GM13977 (cell line): Measurements from ENCODE around the gene GNAT3.

Experiments used
- DNase-seq: peaks from one replicate; pipeline ENCODE4 v3.0.0; 2012; ENCODE audit warnings: low spot score
- CTCF ChIP-seq: IDR thresholded peaks from 2 replicates; pipeline ENCODE4 v1.5.1; 2012; ENCODE audit warnings: mild to moderate bottlenecking, control low read depth; ENCODE audit not compliant: insufficient read depth; ENCODE audit errors: extremely low read depth, missing control alignments
- in situ Hi-C: fragments of 300-500 bp; cut with MboI; formaldehyde crosslinking; loops from one replicate; pipeline ENCODE4 v1.12.0; 2022; ENCODE audit warnings: low sequenced_read_pairs, low pct_unique_long_range_greater_than_20kb, mixed read lengths, inconsistent platforms; ENCODE audit not compliant: unreplicated experiment

The GNAT3 gene

DNA sequence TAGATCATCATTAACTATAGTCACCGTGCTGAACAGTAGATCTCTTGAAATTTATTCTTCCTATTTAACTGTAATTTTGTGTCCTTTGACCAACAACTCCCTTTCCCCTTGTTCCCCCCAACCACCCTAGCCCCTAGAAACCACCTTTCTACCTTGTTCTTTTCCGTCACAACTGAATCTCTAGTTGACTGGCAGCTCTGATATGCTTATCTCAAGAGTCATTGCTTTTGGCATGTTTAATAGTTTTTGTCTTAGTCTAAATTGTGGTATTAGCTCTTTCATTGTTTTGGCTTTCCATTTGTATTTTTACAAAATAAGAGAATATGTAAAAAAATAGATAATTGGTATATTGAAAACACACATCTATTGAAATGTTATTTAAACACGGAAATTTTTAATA lies 1.8 kb downstream of the GNAT3 start:
- TF ChIP-seq CTCF = no peak
- no peak for DNase-seq
- in situ Hi-C loops = no loop called here

GRCh38 chr7:80508440-80508839 lies 3.4 kb downstream of the GNAT3 start:
- in situ Hi-C loops = no loop called here
- no peak for DNase-seq

GRCh38 chr7:80505900-80506500 lies 5.9 kb downstream of the GNAT3 start:
- in situ Hi-C loops = no loop called here
- TF ChIP-seq CTCF = no peak
- no peak for DNase-seq

More at GRCh38 chr7:80508440-80508839, 3.4 kb downstream of the GNAT3 start:
- no peak for TF ChIP-seq CTCF

GRCh38 chr7:80500325-80500724 lies 11.5 kb downstream of the GNAT3 start:
- DNase-seq = no peak
- in situ Hi-C loops = no loop called here
- no peak for TF ChIP-seq CTCF

GRCh38 chr7:80499350-80499953 lies 12.4 kb downstream of the GNAT3 start:
- no peak for DNase-seq
- in situ Hi-C loops = no loop called here
- TF ChIP-seq CTCF = no peak

DNA sequence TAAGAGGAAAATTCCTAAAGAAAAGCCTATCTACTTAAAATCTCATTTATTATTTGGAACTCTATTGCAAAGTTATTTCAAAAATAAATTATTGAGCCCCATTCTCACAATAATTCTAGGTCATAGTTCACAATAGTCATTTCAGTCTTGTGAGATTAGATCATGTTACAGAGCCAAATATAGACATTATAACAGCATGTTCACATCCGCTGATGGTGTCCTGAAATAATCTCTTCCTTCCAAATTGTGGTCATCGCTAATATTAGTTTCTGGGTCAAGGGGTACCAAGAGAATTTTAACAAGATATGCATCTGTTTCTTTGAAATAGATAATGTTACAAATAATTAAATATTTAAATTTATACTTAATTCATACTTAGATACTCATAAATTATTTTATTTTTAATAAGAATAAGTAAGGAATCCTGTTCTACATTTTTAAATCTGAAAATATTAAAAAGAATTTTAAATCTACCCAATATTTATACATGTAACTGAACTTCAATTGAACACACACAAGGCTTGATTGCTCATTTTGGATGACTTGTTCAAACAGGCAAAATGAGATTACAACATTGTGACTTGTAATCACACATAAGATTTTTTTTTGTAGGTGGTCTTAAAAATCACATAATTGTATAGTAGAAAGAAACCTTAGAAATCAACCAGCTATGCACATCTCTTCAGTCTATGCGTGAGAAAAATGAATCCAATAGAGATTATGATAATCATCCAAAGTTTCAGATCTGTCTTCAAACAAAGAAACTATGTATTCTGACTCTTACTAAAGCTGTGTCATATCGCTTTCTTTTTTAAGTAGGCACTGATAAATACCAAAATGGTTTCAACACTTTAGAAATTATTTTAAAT lies 13.1 kb downstream of the GNAT3 start:
- no peak for DNase-seq
- in situ Hi-C loops = no loop called here
- TF ChIP-seq CTCF = no peak
